GM19025 (cell line): ENCODE data around the gene BCR.
"Not testable (repeated sequence)": the region's sequence is repeated elsewhere in the genome, so short reads cannot be mapped to it uniquely, and the experiment has no call there.

Experiments
- ATAC-seq: cut with Tn5 transposase; IDR thresholded peaks from one replicate; pipeline ENCODE4 v1.9.1; 2021; ENCODE audit warnings: mild to moderate bottlenecking, low read depth, moderate library complexity; ENCODE audit not compliant: unreplicated experiment

The BCR gene

DNA sequence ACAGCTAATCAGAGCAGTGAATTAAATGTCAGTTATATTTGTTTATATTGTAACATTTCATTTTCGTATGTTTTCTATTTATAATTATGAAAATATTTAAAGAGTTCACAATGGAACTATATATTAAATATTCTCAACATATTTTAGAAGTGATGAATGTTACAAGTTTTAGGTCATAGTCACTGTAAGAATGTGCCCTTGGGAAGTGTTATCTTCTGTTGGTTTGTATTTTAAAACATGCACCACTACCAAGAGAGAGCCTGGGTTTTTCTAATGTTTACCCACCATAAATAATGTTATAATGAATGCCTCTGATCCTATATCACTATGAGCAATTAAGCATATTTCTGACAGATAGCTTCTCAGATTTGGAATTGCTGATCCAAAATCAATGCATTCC, 171.0 kb downstream of the BCR start:
- no peak for ATAC-seq

DNA sequence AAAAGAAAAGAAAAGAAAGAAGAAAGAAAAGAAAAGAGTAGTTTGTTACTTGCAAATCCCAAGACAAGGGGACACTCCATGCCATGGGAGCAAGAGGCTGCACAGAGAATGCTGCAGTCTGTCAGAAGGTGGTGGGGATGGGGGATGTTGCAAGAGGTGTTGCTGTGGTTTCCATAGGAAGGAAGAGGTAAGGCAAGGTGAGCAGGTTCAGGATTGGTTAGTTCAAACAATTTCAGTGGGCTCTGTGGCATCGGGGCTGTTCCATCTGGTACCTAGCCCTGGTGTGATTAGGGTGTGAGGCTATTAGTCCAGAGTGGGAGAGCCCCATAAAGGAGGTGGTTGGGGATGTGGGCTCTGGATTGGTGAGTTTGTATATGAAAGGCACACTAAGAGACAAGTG, 172.7 kb downstream of the BCR start:
- no peak for ATAC-seq

DNA sequence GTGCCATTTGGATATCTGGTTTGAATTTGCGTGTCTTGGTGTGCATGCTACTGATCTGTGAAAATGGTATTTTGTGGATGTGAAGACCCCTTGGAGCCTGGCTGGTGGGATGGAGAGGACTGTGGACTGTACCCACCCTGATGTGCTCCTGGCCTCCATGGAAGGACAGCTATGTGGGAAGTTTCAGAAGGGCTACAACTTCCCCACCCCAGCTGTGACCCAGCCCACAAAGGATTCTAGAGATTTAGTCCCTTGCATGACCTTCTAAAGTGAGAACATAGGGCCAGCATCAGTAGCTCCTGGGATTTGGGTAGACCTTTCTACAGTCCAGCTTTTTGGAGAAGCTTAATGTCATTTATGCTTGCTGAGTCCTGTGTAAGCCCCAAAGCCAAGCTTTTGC, 173.4 kb downstream of the BCR start:
- ATAC-seq, result no peak

DNA sequence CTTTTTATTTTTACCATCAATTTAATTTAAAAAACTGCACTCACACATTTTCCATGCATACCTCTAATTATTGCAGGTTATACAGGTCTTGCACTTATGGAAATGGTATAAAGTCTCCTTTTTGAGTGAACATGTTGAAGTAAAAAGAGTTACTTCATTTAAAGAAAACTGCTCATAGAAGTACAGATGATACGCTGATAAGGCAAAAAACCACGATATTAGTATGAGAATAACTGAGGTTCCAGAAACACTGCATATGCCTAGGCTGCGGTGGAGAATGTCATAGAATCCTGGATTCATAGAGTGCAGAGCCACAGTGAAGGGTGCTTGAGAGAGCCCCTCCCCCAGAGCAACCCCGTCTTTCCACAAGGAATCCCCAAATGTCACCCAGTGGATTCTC, 175.8 kb downstream of the BCR start:
- no peak for ATAC-seq

DNA sequence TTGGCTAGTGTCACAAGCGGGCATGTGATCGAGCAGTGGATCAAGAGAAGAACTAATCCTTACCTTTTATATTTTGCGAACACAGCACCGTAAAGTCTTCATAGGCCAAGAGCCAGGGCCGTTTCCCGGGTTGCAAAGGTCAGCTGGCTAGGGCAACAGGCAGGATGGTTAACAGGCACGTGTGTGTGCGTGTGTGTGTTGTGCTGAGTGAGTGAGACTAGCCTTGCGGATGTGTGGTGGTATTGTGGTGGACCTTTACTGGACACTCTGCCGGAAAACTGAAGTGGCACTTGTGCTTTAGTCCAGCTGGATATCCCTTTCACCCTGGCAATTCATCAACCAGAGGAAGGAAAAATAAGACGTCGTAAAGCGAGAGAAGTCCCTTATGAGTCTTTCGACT, 176.7 kb downstream of the BCR start:
- no peak for ATAC-seq

DNA sequence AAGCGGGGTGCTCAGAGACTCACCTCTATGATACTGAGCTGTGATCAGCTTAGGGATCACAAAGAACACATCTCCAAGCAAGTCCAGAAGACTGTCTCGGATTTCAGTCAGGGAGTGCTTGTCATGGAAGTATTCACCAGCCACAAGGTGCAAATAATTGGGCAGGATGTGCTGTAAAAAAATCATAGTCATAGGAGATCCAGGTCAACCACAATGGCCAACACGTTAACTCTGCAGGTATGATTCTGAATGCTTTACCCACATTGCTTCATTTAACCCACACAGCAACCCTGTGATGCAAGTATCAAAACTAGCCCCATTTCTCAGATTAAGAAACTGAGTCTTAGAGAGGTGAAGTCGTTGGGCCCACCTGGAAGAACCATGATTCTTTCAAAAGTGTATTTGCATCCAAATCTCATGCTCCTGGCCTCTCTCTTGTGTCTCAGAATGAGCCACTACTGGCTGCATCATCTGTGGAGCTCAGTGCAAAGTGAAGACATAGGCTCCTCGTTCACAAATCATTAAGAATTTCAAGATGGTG, 179.3 kb downstream of the BCR start:
- no peak for ATAC-seq

DNA sequence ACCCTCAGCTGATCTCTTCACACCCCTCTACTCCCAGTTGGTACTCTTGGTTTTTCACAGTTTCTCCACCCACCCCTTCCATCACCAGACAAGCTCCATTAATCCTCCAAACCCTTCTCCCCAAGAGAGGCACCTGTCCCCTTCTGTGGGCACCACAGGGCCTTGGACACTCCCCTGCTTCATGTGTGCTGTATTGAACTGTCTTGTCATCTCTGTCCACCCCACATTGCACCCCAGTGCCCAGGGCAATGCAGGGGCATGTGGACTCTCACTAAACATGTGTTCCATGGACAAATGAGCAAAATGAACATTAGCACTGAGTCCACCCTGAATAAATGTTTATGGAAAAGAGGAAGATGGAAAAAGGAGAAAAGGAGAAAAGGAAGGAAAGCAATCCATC, 181.4 kb downstream of the BCR start:
- ATAC-seq, result no peak

DNA sequence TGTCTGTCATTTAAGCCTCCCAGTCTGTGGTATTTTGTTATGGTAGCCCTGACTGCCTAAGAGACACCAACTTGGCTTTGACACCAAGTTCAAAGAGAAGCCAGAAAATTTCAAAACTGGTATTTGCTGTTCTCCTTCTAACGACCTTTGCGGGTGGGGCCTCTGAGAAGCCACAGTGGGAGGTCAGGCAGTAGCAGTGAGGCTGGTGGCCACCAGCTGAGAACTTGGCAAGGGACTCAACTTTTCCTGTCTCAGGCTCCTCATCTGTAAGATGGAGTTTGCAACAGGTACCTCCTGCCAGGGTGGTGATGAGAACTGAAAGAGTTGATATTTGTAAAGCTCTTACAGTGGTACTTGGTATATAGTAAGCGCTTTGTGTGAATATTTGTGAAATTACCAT, 183.4 kb downstream of the BCR start:
- no peak for ATAC-seq

DNA sequence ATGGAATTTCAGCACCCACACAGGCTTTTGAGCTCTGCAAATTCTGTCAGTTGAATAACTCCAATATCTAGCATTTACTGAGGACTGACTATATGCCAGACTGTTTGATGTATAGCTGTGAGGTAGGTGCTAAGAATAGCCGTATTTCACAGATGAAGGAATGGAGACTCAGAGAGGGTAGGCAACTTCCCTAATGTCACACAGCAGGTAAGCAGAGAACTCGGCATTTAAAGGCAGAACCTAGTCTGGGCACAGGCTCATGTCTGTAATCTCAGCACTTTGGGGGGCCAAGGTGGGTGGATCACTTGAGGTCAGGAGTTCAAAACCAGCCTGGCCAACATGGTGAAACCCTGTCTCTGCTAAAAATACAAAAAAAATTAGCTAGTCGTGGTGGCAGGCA, 184.1 kb downstream of the BCR start:
- ATAC-seq, result no peak

DNA sequence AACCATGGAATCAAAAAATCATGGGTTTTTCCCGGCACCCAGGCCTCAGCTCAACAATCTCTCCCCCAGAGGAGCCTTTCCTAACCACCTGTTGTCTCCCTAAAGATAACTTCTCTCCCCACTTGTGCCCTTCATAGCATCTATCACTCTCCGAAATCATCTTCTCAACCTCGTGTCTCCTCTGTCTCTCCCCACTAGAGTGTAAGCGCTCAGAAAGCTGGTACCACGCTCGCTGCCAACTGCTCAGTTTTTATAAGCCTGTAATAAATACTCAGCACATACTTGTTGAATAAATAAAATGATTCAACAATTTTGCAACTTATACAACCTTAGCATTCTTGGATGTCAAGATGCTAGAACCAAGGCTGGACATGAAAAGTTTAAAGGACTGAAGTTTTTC, 185.2 kb downstream of the BCR start:
- ATAC-seq, result no peak

DNA sequence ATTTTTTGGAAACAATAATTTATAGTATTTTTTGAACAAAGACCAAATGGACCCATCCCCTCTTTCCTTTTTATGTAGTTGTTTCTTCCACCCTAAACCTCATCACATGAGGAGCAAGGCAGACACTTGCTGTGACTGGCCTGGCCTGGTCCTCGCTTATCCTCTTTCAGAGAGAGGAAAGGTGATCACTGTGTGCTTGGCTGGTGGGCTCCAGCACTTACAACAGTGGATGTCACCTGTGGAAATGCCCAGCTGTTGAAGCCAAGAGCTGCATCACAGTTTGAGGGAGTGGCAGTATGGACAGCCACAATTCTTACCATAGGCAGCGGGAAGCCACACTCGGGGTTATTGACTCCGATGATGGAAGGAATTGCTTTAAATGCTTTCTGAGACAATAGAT, 185.7 kb downstream of the BCR start:
- ATAC-seq, result no peak

DNA sequence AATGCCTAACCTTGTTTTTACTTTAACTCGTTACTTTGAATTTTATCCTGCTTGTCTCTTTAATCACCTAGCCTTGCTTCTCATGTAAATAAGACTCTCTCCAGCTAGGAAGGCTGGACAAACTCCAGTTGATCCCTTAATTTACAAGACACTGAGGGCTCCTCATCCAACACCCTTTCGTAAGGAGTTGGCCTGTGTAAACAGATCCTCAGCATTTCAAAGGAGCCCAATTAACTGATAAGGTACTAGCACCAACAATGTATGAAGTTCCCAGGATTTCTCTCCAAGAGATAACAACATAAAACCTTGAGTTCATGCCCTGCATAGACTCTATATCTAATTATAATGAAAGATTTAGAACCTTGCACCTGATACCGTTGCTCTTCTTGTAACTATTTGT, 186.9 kb downstream of the BCR start:
- not testable (repeated sequence) for ATAC-seq
